Non-pigmented ciliary epithelial cell (primary cell): ENCODE measurements around the gene SLC9B1.
A peak's percentile ranks its signal among the peaks of the same experiment; 100 is the strongest.

Experiments
- DNase-seq: peaks from one replicate; pipeline ENCODE4 v3.0.0-alpha.2; 2010; ENCODE audit warnings: low read depth

Gene SLC9B1, protein sequence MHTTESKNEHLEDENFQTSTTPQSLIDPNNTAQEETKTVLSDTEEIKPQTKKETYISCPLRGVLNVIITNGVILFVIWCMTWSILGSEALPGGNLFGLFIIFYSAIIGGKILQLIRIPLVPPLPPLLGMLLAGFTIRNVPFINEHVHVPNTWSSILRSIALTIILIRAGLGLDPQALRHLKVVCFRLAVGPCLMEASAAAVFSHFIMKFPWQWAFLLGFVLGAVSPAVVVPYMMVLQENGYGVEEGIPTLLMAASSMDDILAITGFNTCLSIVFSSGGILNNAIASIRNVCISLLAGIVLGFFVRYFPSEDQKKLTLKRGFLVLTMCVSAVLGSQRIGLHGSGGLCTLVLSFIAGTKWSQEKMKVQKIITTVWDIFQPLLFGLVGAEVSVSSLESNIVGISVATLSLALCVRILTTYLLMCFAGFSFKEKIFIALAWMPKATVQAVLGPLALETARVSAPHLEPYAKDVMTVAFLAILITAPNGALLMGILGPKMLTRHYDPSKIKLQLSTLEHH

DNA sequence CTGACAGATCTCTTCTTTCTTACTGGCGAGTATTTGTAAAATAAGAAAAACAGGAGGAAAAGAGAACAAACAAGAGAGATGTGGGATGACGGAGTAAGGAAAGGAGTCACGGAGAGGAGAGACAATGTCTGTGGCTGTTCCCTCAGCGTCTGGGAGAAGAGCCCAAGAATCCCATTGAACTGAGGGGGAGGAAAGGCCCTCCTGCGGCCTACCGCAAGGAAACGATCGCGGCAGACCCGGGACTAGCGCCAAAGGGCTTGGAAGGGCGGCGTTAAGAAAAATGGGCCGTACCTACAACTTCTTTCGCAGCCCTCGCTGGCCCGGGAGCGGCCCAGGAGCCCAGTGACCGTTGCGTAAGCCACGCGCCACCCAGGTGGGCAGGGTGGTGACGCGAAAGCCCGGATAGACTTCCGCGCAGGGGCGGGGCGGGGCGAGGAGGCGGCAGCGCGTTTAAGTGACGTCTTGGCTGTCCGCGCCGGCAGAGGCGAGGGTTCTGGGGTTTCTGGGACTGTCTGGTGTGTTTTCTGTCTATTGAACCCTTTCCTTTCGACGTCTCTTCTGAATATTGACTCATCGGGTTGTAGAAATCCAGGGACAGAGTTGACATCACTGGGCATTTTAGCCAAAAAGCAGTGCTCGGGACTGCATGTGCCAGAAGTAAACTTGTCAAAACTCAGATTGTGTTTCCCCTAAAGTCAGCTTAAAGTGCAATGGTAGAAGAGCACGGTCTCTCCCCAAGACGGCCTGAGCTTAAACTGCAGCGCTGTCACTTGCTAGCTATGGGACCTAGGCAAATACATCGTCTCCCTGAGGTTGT is at the start of gene SLC9B1:
SLC9B1 (minus strand) TSS at position 398 of the 817 bp plus-strand sequence. CDS start 27,994 bp downstream, outside the sequence.
- peak; percentile 91 for DNase-seq

DNA sequence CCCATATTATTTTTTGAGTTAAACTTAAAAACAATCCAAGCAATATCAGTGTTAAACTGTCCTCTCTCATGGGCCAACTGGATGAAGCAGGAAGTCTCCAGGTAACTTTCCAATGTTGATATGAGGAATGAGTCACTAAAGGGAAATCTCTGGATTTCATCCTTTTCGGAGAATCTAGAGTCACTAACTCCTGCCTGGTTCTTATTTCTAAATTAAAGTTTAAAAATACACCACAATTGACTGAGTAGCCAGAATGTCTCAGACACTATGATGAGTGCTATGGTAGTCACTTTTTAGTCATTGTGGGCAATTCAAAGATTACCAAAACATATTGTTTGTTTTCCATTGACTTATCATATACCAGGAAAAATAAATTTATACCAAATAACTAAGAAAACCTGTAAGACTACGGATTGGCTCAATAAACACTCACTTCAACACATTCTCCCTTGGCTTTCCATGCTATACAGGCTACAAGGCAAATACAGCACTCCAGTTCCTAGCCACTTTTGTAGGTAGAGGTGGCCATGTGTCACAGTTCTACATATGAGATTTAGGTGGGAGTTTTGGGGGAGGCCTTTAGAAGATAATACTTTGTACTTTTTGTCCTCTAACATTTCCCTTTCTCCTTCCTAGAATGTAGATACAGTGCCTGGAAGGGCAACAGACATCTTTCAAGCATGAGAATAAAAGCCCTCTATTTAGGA is 48.5 kb upstream of the SLC9B1 start:
- no peak for DNase-seq

DNA sequence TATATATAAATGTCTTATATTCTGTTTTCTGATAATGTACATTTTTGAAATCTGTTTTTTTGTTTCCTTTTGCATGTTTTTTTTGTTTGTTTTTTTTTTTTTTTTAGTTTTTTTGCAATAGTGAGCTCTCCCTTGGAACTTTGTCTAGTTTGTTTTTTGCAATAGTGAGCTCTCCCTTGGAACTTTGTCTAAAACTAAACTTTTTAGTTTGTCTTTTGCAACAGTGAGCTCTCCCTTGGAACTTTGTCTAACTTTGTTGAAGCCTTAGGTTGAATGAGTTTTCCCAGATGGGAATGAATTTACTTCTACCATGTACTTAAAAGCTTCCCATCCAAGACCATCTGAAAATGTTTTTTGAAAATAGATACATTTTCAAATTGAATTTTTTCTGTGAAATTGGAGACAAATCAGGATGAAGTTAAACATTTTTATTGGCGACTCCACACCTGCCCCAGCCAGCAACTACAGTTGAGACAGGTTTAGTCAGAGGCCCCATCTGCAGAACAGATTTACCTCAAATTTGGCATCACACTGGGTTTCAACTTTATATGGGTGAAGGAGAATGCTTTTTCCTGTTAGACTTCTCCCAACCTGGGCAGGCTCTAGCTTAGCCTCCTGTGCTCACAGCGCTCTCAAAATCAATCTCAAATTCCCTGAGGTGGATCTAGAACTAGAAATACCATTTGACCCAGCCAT is 41.1 kb upstream of the SLC9B1 start:
- DNase-seq: no peak

DNA sequence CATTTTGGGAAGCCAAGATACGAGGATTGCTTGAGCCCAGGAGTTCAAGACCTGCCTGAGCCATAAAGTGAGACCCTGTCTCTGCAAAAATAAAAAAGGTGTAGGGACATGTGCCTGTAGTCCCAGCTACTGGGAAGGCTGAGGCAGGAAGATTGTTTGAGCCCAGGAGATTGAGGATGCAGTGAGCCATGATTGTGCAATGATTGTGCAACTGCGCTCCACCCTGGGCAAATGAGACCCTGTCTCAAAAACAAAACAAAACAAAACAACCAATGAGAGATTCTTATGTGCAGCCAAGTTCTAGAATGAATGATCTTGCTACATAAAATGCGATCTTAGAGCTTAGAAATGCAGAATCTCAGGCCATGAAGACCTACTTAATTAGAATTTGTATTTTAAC is 34.5 kb upstream of the SLC9B1 start:
- no peak for DNase-seq

DNA sequence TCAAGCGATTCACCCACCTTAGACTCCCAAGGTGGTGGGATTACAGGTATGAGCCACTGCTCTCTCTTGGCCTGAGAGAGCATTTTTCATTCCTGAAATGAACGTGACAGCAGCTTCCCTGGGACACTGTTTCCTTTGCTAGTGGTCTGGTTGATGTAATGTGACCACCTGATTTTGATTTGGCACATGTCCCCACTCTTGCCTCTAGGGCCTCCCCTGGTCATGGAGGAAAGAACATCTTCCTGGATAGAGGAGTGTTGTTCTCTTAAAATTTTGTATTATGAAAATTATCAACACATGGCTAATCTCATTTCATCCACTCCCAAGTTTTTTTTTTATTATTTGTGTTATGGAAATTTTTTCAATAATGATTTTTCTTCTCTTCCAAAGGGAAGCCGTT is 33.3 kb upstream of the SLC9B1 start:
- no peak for DNase-seq

DNA sequence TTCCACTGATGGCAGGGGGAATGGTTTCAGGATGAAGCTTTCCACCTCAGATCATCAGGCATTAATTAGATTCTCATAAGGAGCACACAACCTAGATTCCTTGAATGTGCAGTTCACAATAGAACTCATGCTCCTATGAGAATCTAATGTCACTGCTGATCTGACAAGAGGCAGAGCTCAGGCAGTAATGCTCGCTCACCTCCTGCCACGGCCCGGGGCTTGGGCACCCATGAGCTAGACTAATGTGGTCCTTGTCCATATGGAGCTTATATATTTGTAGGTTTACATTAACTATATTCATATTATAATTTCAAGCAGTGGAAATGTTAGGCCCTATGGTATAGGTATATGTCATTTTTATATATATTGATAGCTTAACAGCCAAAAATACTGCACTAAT is 32.6 kb upstream of the SLC9B1 start:
- no peak for DNase-seq

DNA sequence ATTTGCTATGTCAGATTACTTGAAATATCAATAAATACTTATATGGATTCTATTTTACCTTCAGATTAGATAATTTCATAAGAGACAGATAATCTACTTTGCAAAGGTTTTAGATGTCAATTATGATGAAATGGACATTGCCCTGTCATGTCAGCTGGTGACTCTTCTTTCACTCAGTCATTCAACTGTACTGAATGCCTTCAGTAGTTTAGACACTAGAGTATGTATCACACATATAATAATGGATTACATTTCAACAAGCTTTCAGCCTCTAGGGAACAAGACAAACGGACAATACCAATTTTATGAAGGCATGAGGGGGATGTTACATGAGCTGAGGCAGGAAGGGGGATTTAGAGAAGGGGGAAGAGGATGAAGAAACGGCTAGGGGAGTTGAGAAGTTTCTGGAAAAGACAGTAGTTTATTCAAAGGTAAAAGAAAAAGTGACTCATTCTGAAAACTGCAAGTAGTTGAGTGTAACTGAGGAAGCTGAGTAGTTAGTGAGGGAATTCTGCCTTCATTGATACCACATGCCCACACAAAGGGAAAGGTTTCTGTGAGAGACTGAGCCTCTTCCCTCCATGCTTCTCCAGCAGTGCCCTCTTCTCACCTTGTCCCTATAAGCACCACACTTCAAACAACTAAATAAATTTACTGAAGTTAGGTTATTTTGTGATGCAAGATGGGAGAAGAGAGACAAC is 31.4 kb upstream of the SLC9B1 start:
- DNase-seq: no peak

DNA sequence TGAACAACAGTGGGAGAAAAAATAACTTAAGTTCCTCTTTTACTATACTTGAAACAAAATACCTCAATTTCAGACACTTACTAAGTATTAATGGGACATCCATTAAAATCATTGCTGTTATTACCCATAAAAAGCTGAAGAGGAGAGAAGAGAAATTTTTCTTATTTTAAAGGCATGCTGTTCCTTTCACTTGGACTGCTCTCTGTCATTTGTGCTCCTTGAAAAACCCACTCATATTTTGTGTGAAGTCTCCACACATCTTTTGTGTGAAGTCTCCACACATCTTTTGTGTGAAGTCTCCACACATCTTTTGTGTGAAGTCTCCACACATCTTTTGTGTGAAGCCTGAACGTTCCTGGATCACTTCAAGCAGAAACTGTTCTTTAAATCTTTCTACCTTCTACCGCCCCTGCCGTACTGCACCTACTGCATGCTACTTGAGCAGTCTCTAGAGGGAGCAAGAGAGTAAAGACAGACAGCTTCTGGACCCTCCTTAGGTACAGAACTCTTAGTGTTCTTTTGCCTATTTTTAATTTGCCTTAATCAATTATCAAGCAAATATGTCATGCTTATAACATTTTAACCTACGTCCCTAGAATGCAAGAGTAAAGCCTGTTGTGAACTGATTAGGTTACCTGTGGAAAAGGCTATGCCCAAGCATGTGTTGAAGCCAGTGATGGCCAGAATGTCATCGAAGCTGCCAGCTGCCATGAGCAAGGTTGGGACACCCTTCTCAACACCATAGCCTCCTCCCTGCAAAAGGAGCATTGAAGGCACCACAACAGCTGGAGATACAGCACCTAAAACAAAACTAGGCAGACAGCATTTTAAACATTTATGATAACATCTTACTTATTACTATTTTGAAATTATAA is 27.1 kb upstream of the SLC9B1 start:
- DNase-seq: no peak

DNA sequence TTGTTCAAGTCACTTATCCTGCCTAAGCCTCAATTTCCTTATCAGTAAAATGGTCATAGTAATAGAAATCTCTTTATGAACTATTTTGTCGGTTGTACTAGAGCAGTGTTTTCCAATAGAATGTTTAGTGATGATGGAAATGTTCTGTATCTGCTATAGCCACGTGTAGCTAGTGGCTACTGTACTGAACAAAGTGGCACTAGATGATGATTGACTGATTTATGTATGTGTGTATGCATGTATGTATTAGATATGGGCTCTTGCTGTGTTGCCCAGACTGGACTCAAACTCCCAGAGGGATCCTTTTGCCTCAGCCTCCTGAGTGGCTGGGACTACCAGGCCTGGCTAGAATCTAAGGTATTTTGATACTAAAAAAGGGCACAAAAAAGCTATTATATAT is 24.7 kb upstream of the SLC9B1 start:
- no peak for DNase-seq

DNA sequence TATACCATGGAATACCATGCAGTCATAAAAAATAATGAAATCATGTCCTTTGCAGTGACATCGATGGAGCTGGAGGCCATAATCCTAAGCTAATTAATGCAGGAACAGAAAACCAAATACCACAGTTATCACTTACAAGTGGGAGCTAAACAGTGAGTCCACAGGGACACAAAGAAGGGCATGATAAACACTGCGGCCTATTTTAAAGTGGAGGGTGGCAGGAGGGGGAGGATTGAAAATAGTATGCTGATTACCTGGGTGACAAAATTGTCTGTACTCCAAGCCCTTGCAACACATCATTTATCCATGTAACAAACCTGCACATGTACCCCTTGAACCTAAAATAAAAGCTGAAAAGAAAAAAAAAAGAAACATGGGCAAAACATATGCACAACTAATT is 16.7 kb upstream of the SLC9B1 start:
- no peak for DNase-seq

DNA sequence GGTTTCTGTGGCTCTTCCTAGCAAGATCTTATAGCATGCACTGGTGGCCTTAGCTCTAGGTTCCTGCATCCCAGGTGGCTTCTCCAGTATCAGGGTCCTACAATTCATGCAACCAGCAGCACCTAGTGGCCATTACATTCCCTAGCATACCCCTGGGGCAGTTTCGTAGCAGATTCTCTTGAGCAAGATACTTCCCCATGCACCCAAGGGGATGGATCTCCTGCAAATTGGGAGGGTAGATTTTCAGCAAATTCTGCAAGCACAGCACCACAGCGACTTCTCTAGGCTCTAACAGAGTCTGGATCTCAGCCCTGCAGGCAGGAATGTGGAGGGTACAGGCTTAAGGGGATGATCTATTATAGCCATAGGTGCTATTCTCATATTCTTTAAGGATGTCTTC is 13.1 kb upstream of the SLC9B1 start:
- no peak for DNase-seq

DNA sequence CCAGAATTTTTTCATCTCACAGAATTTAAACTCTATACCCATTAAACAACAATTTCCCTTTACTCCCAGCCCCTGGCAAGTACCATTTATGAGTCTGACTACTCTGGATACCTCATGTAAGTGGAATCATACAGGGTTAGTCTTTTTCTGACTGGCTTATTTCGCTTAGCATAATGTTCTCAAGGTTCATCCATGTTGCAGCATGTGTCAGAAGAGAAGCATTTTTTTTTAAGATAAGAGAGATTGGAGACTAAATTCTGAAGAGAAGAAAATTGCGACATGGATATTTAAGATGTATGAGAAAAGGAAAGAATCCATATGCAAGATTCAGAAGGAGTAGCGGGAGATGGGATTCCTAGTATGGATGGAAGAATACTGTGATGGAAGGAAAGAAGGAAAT is 11.3 kb upstream of the SLC9B1 start:
- no peak for DNase-seq

DNA sequence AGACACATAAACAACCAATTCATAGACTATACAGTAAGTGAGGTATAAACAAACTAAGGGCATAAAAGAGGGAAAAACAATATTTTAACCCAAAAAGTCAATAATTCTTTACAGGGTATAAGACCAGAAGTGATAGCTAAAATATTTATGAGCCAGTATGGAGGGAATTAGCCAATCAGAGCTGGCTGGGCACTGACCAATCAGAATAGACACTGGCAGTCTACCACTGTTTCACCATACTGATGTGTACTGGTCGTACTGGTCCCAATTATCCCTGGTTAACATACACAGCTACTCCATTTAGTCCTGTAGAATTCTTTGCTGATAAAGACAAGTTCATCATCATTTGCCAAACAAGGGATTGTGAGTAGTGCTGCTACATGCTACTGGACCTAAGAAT is 9.8 kb upstream of the SLC9B1 start:
- no peak for DNase-seq

DNA sequence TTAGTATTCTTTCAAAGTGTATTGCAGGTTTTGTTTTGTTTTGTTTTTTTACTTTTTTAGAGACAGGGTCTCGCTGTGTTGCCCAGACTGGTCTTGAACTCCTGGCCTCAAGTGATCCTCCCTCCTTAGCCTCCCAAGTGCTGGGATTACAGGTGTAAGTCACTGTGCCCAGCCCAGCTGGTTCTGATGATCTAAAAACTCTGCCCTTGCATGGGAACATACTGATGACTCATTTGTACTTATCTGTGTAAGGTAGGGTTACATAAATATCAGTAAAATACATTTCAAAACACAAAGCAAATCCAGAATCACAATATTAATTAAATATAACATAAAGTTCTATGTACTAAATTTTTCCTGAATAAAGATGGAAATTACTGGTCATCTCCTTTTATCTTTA is 7.4 kb upstream of the SLC9B1 start:
- no peak for DNase-seq

DNA sequence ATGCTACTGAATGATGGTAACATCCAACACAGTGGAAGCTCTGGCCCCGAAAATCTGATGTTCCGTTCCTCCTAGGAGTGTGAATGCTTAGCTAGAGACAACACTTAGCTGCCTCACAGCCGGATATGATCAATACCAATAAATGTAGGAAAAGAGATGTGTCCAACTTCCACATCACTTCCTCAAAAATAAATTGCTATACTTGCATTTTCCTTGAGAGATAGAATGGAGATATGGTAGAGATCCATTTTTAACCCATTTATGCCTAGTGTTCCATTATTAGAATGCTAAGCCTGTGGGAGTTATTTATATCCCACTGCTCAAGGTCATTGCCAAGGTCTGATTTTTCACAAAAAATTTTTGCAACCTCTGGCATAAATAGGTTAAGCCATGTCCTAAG is 5.5 kb upstream of the SLC9B1 start:
- no peak for DNase-seq

DNA sequence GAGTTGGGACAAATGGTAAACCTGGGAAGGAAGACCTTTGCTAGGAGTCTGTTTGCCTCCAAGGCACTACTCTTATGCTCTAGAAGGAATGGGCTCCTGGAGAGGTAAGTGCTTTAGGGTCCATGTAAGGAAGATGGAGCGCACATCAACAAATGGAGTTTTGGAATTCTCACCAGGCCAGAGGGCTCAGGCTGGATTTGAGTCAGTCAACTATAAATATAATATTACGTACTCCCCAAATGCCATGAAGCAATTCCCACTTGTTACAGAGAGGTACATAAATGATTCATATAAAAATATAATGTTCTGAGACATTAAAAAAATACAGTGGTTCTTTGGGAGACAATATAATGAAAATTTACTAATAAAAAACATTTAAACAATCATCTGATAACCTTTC is 1.6 kb upstream of the SLC9B1 start:
- DNase-seq: no peak

DNA sequence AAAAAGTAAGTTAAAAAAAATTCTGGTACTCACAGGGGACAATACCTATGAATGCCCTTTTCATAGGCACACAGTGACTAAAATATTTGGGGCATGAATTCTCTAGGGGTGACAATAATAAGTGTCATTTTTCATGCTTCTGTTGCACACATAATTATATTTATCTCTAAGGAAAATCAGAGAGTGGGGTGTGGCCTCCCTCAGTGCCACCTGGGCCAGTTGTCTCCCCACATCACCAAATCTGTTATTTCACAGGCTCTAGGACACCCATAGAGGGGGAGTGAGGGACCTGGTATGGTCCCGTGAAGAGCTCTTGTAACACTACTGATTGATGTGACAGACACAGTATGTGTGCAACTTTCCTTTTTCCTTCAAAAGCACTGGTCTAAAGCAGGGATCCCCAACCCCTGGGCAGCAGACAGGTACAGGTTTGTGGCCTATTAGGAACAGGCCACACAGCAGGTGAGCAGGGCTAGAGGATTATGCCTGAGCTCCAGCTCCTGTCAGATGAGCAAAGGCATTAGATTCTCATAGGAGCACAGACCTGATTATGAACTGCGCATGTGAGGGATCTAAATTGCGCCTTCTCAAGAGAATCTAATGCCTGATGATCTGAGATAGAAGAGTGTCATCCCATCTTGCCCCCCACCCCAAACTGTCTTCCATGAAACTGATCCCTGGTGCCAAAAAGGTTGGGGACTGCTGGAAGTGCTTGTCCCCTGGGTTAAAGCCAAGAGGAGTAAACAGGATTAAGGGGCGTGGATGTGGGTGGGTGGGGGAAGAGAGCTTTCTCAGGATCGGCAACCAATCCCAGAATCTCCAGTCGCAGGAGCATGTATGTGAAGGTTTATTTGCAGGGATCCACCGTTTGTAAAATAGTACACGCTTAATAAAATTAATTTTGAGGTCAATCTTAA is 856 bp downstream of the SLC9B1 start:
- DNase-seq: no peak

DNA sequence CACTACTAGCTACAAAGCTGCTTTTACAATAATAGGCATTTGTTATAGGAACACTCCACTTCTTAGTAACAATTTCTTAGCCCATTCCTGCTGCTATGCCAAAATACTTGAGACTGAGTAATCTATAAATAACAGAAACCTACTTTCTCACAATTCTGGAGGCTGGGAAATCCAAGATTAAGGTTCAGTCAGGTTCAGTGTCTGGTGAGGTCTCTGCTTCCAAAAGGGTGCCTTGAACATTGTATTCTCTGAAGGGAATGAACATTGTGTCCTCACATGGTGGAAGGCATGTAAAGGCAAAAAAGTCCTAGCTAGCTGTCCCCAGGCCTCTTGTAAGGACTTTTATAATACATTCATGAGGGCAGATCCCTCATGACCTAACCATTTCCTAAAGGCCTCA is 7.0 kb downstream of the SLC9B1 start:
- no peak for DNase-seq

DNA sequence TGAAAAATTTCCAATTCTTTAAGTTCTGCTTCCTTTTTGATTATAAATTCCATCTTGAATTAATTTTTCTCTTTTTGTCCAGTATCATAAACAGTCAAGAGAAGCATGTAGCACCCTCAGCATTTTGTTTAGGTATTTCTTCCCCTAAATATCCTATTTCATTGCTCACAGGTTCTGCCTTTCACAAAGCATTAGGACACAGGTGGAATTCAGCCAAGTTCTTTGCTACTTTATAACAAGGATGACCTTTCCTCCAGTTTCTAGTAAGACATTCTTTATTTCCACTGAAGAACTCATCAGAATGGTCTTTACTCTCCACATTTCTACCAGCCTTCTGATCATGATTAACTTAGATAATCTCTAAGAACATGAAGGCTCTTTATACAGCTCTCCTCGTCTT is 7.4 kb downstream of the SLC9B1 start:
- DNase-seq: no peak
